Left lung (tissue), 14 donors: Measurements from ENCODE around the gene NCAPD2. TPM values are rescaled to one million over a fixed set of nuclear protein-coding genes. Genes with fewer than 3 reads are reported as not detected.

Source experiments
- ATAC-seq: fragments of 200-7000 bp; cut with Tn5 transposase; one replicate; pipeline ENCODE4 v1.9.1; 2020; ENCODE audit warnings: moderate library complexity
- DNase-seq, 4 donors: peaks; one replicate each; pipeline ENCODE4 v3.0.0-alpha.2; 2013 to 2020
- H3K27ac ChIP-seq, 2 donors: fragments of 200-600 bp; sonication (generic) in 1 of 2; one replicate each; pipeline versions ENCODE4 v1.5.0 to v1.8.0; 2020 to 2021
- H3K27me3 ChIP-seq, 2 donors: fragments of 200-600 bp; sonication (generic) in 1 of 2; one replicate each; pipeline versions ENCODE4 v1.5.0 to v1.8.0; 2020 to 2021
- H3K36me3 ChIP-seq, 2 donors: fragments of 200-600 bp; sonication (generic) in 1 of 2; one replicate each; pipeline versions ENCODE4 v1.5.0 to v1.8.0; 2020 to 2021
- H3K4me1 ChIP-seq, 2 donors: fragments of 200-600 bp; one replicate each; pipeline ENCODE4 v1.8.0; 2021
- H3K4me3 ChIP-seq, 2 donors: fragments of 200-600 bp; sonication (generic) in 1 of 2; one replicate each; pipeline versions ENCODE4 v1.5.0 to v1.8.0; 2020 to 2021; ENCODE audit warnings: mild to moderate bottlenecking in 1 of 2
- H3K9me3 ChIP-seq, 2 donors: fragments of 200-600 bp; sonication (generic) in 1 of 2; one replicate each; pipeline versions ENCODE4 v1.5.0 to v1.8.0; 2020 to 2021
- CTCF ChIP-seq, 2 donors: fragments of 200-600 bp; sonication (generic) in 1 of 2; IDR thresholded peaks; one replicate each; pipeline versions ENCODE4 v1.5.0 to v1.8.0; 2021; ENCODE audit warnings: antibody characterized with exemption in 2 of 2
- intact Hi-C, 2 donors: fragments of 100-400 bp; cut with DNase I; formaldehyde crosslinking; loops; one replicate each; pipeline versions ENCODE4 v1.11.2 to v1.14.2; 2022
- long read RNA-seq, 12 donors: library from polyadenylated mRNA in 2 of 12; unstranded in 2 of 12; transcript quantifications; one replicate each; pipeline ENCODE4 v2.0.0 and lab custom pipeline, GENCODE V29; 2019 to 2026
- polyA plus RNA-seq, 6 donors: library from polyadenylated mRNA; unstranded; fragments of 120-200 nt; gene quantifications; one replicate each; pipeline ENCODE4 v1.2.1, GENCODE V29; 2013; ENCODE audit not compliant: insufficient read length in 6 of 6
- total RNA-seq, 2 donors: library from RNA; stranded (reverse); fragmentation: NEBNext Ultra II Directional; extraction: Animal tissue kit (Norgen Biotek cat#: 25700); gene quantifications; one replicate each; pipeline ENCODE4 v1.2.1, GENCODE V29; 2021
- donor health status: DM: no; HTN: yes; CAD: no.
- donor health status: DM: no; HTN: no; CAD: no.

NCAPD2 gene
- 10 to 100 TPM; 23.1 to 29.4 TPM for total RNA-seq
- 10 to 100 TPM; 55.7 to 95.4 (median 58.5) TPM for polyA plus RNA-seq
- long read RNA-seq, donor 1, full-length matches to known transcripts: 3 of 37 reads
- long read RNA-seq, donor 1, partial matches to known transcripts: 34 of 37 reads
- long read RNA-seq, donor 1, other reads (novel, unspliced or antisense): 0 of 37 reads
- long read RNA-seq, donor 2, full-length matches to known transcripts: 3 of 28 reads
- long read RNA-seq, donor 2, partial matches to known transcripts: 25 of 28 reads
- long read RNA-seq, donor 2, other reads (novel, unspliced or antisense): 0 of 28 reads
- long read RNA-seq, donor 3, full-length matches to known transcripts: 5 of 15 reads
- long read RNA-seq, donor 3, partial matches to known transcripts: 10 of 15 reads
- long read RNA-seq, donor 3, other reads (novel, unspliced or antisense): 0 of 15 reads
- long read RNA-seq, donor 4, partial matches to known transcripts: 1 of 2 reads
- long read RNA-seq, donor 4, other reads (novel, unspliced or antisense): 1 of 2 reads
- long read RNA-seq, donor 5, full-length matches to known transcripts: 3 of 3 reads
- long read RNA-seq, donor 5, partial matches to known transcripts: 0 of 3 reads
- long read RNA-seq, donor 5, other reads (novel, unspliced or antisense): 0 of 3 reads
- long read RNA-seq, donor 6, full-length matches to known transcripts: 3 of 13 reads
- long read RNA-seq, donor 6, partial matches to known transcripts: 10 of 13 reads
- long read RNA-seq, donor 6, other reads (novel, unspliced or antisense): 0 of 13 reads
- long read RNA-seq, donor 7, full-length matches to known transcripts: 1 of 1 reads
- long read RNA-seq, donor 7, partial matches to known transcripts: 0 of 1 reads
- long read RNA-seq, donor 7, other reads (novel, unspliced or antisense): 0 of 1 reads
- long read RNA-seq, donor 8, full-length matches to known transcripts: 6 of 11 reads
- long read RNA-seq, donor 8, partial matches to known transcripts: 5 of 11 reads
- long read RNA-seq, donor 8, other reads (novel, unspliced or antisense): 0 of 11 reads
- long read RNA-seq, donor 9: 0 reads
- long read RNA-seq, donor 10: 0 reads
- long read RNA-seq, donor 11: 0 reads
- long read RNA-seq, donor 12, full-length matches to known transcripts: 4 of 4 reads
- long read RNA-seq, donor 12, partial matches to known transcripts: 0 of 4 reads
- long read RNA-seq, donor 12, other reads (novel, unspliced or antisense): 0 of 4 reads

- Histone ChIP-seq H3K36me3 (peaks cover 0 to 22% of the 10 kb centered on the region in 2 donors), H3K4me1 (peaks cover 10 to 29% of the 10 kb centered on the region in 2 donors), H3K4me3 (peak within 1 kb of the TSS; percentile 61 to 68), H3K9me3 (no peaks in the 10 kb centered on the region), H3K27ac (peak within 1 kb of the TSS; percentile 95), H3K27me3 (no peaks in the 10 kb centered on the region)
- ATAC-seq (peak; percentile 97), DNase-seq (peak; percentile 92 to 96 (median 96))
- TF ChIP-seq CTCF (IDR thresholded peaks at IDR 0.05): peak in 1 of 2 donors; percentile 70
- intact Hi-C loops: no loop called here
Observed at GRCh38 chr12:6493497-6494257, at the start of gene NCAPD2. Gene NCAPD2 (plus strand): TSS chr12:6494102. CDS start chr12:6495099, 997 bp downstream.

GRCh38 chr12:6444704-6445688 is 48.9 kb upstream of the NCAPD2 start, which contains the start of gene CD27:
Gene CD27 (plus strand): TSS chr12:6444955. CDS start chr12:6445096, 141 bp downstream.
- intact Hi-C loops: no loop called here
- H3K36me3 ChIP-seq: peaks cover 0 to 25% of the 10 kb centered on the region in 2 donors
- peak within 1 kb of the TSS in 1 of 2 donors; percentile 45 for H3K27ac ChIP-seq
- H3K27me3 ChIP-seq: no peaks in the 10 kb centered on the region
- DNase-seq (no peak), ATAC-seq (no peak)
- H3K4me3 ChIP-seq: peak within 1 kb of the TSS in 1 of 2 donors; percentile 16
- H3K9me3 ChIP-seq: no peaks in the 10 kb centered on the region
- H3K4me1 ChIP-seq: no peaks in the 10 kb centered on the region
- no peak for TF ChIP-seq CTCF (IDR thresholded peaks at IDR 0.05)

GRCh38 chr12:6450091-6450868 is 43.6 kb upstream of the NCAPD2 start:
- DNase-seq (no peak), ATAC-seq (no peak)
- TF ChIP-seq CTCF (IDR thresholded peaks at IDR 0.05): no peak
- H3K4me3 ChIP-seq: peak overlapping the region; percentile 64 to 75
- peak overlapping the region in 1 of 2 donors; percentile 98 for H3K27ac ChIP-seq
- H3K27me3 ChIP-seq: no peaks in the 10 kb centered on the region
- H3K4me1 ChIP-seq: peaks cover 7 to 26% of the 10 kb centered on the region in 2 donors
- no peaks in the 10 kb centered on the region for H3K9me3 ChIP-seq
- H3K36me3 ChIP-seq: peaks cover 0 to 36% of the 10 kb centered on the region in 2 donors
- intact Hi-C loops: loop anchor here in 1 of 2 donors (10.0 kb wide), 1 partner anchor 125 kb away; no protein-coding TSS in a partner anchor
